CD4-positive, alpha-beta T cell (primary cell): ENCODE results near the gene HES1. TPM values are rescaled to one million over a fixed set of nuclear protein-coding genes. Genes with fewer than 3 reads are reported as not detected.

Experiments
- ATAC-seq: fragments of 200-7000 bp; cut with Tn5 transposase; one replicate; pipeline ENCODE4 v1.10.0; 2022; ENCODE audit warnings: mild to moderate bottlenecking; ENCODE audit not compliant: poor library complexity
- CTCF ChIA-PET: fragments of 350-600 bp; sonication (Branson Sonifier 250); formaldehyde crosslinking; loops from one replicate; lab custom pipeline; 2021; ENCODE audit warnings: antibody characterized with exemption, inconsistent platforms; lab: Charles Lee
- POLR2A ChIA-PET: fragments of 350-600 bp; sonication (Branson Sonifier 250); formaldehyde crosslinking; loops from one replicate; lab custom pipeline; 2021; ENCODE audit warnings: antibody characterized with exemption, inconsistent platforms; lab: Charles Lee
- DNase-seq, 14 experiments: peaks; one replicate each; pipeline ENCODE4 v3.0.0-alpha.2; 2013 to 2020; ENCODE audit warnings: mixed read lengths in 2 of 14
- H3K27ac ChIP-seq, 2 donors: one replicate each; pipeline versions ENCODE4 v1.5.1 to v1.7.0; 2013; ENCODE audit warnings: low read length in 2 of 2, low read depth in 1 of 2, mild to moderate bottlenecking in 1 of 2
- H3K27me3 ChIP-seq, 2 experiments: 1 replicate in 1 of 2; 2 replicates in 1 of 2; pipeline versions ENCODE4 v1.6.1 to v1.7.0; 2013; ENCODE audit warnings: low read length in 2 of 2, control low read depth in 1 of 2, mild to moderate bottlenecking in 1 of 2, moderate library complexity in 1 of 2; ENCODE audit not compliant: insufficient read depth in 2 of 2, control insufficient read depth in 1 of 2
- H3K36me3 ChIP-seq: one replicate; pipeline ENCODE4 v1.6.1; 2013; ENCODE audit warnings: low read length, control low read depth; ENCODE audit not compliant: insufficient read depth
- H3K4me1 ChIP-seq: one replicate; pipeline ENCODE4 v1.6.1; 2013; ENCODE audit warnings: low read length, control low read depth; ENCODE audit not compliant: insufficient read depth
- H3K4me3 ChIP-seq: one replicate; pipeline ENCODE4 v1.5.1; 2013; ENCODE audit warnings: mild to moderate bottlenecking, low read length, moderate library complexity
- H3K9me3 ChIP-seq, 2 experiments: 1 replicate in 1 of 2; 2 replicates in 1 of 2; pipeline versions ENCODE4 v1.6.1 to v1.7.0; 2013; ENCODE audit warnings: low read length in 2 of 2, mild to moderate bottlenecking in 2 of 2, control low read depth in 1 of 2, moderate library complexity in 1 of 2; ENCODE audit not compliant: control insufficient read depth in 1 of 2, insufficient read depth in 1 of 2
- H3K27ac Mint-ChIP-seq: one replicate; pipeline ENCODE4 v1.8.0; 2020; ENCODE audit warnings: mixed read lengths
- H3K27me3 Mint-ChIP-seq: one replicate; pipeline ENCODE4 v1.8.0; 2021; ENCODE audit warnings: mixed read lengths
- H3K36me3 Mint-ChIP-seq: one replicate; pipeline ENCODE4 v1.8.0; 2021; ENCODE audit warnings: low read depth, mixed read lengths
- H3K4me1 Mint-ChIP-seq: one replicate; pipeline ENCODE4 v1.8.0; 2021; ENCODE audit warnings: low read depth, mixed read lengths
- H3K4me3 Mint-ChIP-seq: one replicate; pipeline ENCODE4 v1.8.0; 2020; ENCODE audit warnings: mild to moderate bottlenecking, mixed read lengths
- H3K9me3 Mint-ChIP-seq: one replicate; pipeline ENCODE4 v1.8.0; 2020; ENCODE audit warnings: mixed read lengths
- CTCF ChIP-seq: fragments of 200-600 bp; IDR thresholded peaks from one replicate; pipeline ENCODE4 v1.8.0; 2022; ENCODE audit warnings: antibody characterized with exemption, mild to moderate bottlenecking
- intact Hi-C, 2 experiments: fragments of 100-400 bp; cut with DNase I in 1 of 2; cut with micrococcal nuclease in 1 of 2; formaldehyde crosslinking; loops; one replicate each; pipeline versions ENCODE4 v1.15.1 to v1.9.0; 2023 to 2025; cut with DNase I, micrococcal nuclease
- total RNA-seq, 174 experiments: library from RNA in 2 of 174; stranded (reverse) in 2 of 174; gene quantifications; one replicate each; pipeline ENCODE4 v1.2.3 and lab custom pipeline; 2021 to 2026

HES1 gene
- total RNA-seq, 2 experiments from 2014 or later = 0.89 to 1.5 TPM

GRCh38 chr3:194177141-194177540 is 41.2 kb downstream of the HES1 start:
- no peaks in the 10 kb centered on the region for H3K36me3 ChIP-seq
- ChIA-PET CTCF (interaction anchor here (1.0 kb wide), 1 partner anchor 82 kb away, joined by 3 read pairs; no protein-coding TSS in a partner anchor), POLR2A (no interaction called here)
- Mint-ChIP-seq H3K27ac (no peak overlapping the region), H3K36me3 (no peaks in the 10 kb centered on the region), H3K27me3 (peaks cover 3% of the 10 kb centered on the region), H3K9me3 (no peaks in the 10 kb centered on the region), H3K4me3 (no peak overlapping the region), H3K4me1 (no peaks in the 10 kb centered on the region)
- DNase-seq (no peak), ATAC-seq (no peak)
- TF ChIP-seq CTCF = no peak
- intact Hi-C loops = no loop called here
- peaks cover 0 to 3% of the 10 kb centered on the region in 2 experiments for H3K27me3 ChIP-seq
- no peaks in the 10 kb centered on the region for H3K4me1 ChIP-seq
- no peak overlapping the region for H3K4me3 ChIP-seq
- H3K9me3 ChIP-seq = no peaks in the 10 kb centered on the region
- H3K27ac ChIP-seq = no peak overlapping the region

DNA sequence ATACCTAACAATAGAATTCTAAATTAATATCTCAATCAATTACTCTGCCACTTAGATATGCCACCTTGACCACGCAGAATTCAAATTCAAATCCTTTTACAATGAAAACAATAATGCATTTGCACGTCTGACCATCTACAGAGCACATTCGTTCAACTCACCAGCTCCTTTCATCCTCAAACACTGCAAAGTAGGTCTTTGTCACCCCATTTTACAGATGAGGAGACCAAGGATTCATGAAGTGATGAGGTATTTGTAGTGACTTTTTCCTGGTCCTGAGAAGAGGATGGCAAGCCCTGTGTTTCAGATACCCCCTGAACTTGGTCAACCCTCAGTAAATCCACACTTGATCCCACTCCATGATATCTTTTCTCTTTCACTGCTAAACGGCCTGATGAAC is 42.2 kb downstream of the HES1 start:
- H3K4me3 Mint-ChIP-seq = no peak overlapping the region
- Histone ChIP-seq H3K4me3 (no peak overlapping the region), H3K4me1 (no peaks in the 10 kb centered on the region), H3K36me3 (no peaks in the 10 kb centered on the region), H3K27ac (no peak overlapping the region), H3K27me3 (peaks cover 0 to 3% of the 10 kb centered on the region in 2 experiments), H3K9me3 (no peaks in the 10 kb centered on the region)
- no peaks in the 10 kb centered on the region for H3K27me3 Mint-ChIP-seq
- no peaks in the 10 kb centered on the region for H3K4me1 Mint-ChIP-seq
- ChIA-PET CTCF (no interaction called here), POLR2A (no interaction called here)
- H3K27ac Mint-ChIP-seq = no peak overlapping the region
- H3K36me3 Mint-ChIP-seq = no peaks in the 10 kb centered on the region
- intact Hi-C loops = no loop called here
- TF ChIP-seq CTCF = no peak
- DNase-seq (no peak), ATAC-seq (no peak)
- no peaks in the 10 kb centered on the region for H3K9me3 Mint-ChIP-seq

DNA sequence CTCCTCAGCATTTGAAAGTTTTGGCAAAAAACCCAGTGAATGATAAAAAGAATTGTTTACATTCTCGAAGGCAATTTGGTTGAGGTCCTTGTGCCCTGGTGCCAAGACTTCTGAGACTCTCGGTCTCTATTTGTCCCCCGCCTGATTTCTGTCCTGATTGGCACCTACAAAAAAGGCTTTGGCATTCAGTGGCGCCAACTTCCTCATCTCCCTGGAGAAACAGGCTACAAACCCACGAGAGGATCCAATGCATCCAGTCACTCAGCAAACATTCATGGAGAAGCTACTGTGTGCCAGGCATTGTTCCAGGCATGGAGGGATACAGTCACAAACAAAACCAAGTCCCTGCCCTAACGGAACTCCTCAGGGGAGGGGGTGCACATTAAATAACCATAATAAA is 42.7 kb downstream of the HES1 start:
- Histone ChIP-seq H3K9me3 (no peaks in the 10 kb centered on the region), H3K36me3 (no peaks in the 10 kb centered on the region), H3K27me3 (peaks cover 0 to 3% of the 10 kb centered on the region in 2 experiments), H3K4me1 (no peaks in the 10 kb centered on the region), H3K27ac (no peak overlapping the region), H3K4me3 (no peak overlapping the region)
- Mint-ChIP-seq H3K4me3 (no peak overlapping the region), H3K4me1 (no peaks in the 10 kb centered on the region), H3K36me3 (no peaks in the 10 kb centered on the region), H3K9me3 (no peaks in the 10 kb centered on the region), H3K27ac (no peak overlapping the region), H3K27me3 (no peaks in the 10 kb centered on the region)
- ATAC-seq (no peak), DNase-seq (no peak)
- CTCF ChIA-PET = no interaction called here
- no peak for TF ChIP-seq CTCF
- POLR2A ChIA-PET = no interaction called here
- intact Hi-C loops = no loop called here
